K562 (cell line): ENCODE results near the gene GNG11. TPM values are rescaled to one million over a fixed set of nuclear protein-coding genes. Genes with fewer than 3 reads are reported as not detected.

Experiments used
- ATAC-seq: fragments of 200-7000 bp; cut with Tn5 transposase; 3 replicates; pipeline ENCODE4 v1.9.1; 2020; ENCODE audit warnings: moderate library complexity
- BruUV-seq: library from RNA; stranded (reverse); fragments of 400-500 nt; replicated peaks from 2 replicates; lab custom pipeline; 2021; lab: Mats Ljungman, UMichigan
- CTCF ChIA-PET: fragments of 300-600 bp; formaldehyde crosslinking; extraction: SDS; loops from one replicate; lab custom pipeline; 2021; ENCODE audit warnings: low intra/inter-chr PET ratio; lab: Yijun Ruan, JAX
- POLR2A ChIA-PET: fragments of 300-600, 350-650 bp; sonication (Branson Sonifier 250); formaldehyde crosslinking; extraction: SDS; loops from one replicate; lab custom pipeline; 2021; ENCODE audit warnings: antibody characterized with exemption, inconsistent platforms; lab: Yijun Ruan, JAX
- DNase-seq, 4 experiments: peaks; one replicate each; pipeline versions ENCODE4 v3.0.0 to v3.0.0-alpha.2; 2011 to 2018; ENCODE audit warnings: low spot score in 3 of 4, mixed read lengths in 3 of 4; ENCODE audit errors: extremely low read depth in 1 of 4
- FAIRE-seq: peaks from 2 replicates; lab custom pipeline; 2011; peaks lifted over from hg19 to GRCh38; lab: Jason Lieb, UNC
- H2AFZ ChIP-seq: 2 replicates; pipeline ENCODE4 v1.6.0; 2011; ENCODE audit warnings: low read depth, low read length, control low read depth, inconsistent platforms
- H3K27ac ChIP-seq: fragments of 200-600 bp; 3 replicates; pipeline ENCODE4 v1.8.0; 2011; ENCODE audit warnings: low read depth, mild to moderate bottlenecking, control low read depth, inconsistent platforms, low read length, moderate library complexity, mixed read lengths; ENCODE audit errors: extremely low read depth
- H3K27me3 ChIP-seq, 2 experiments: fragments of 300-600 bp in 1 of 2; 2 replicates in 1 of 2; 3 replicates in 1 of 2; pipeline versions ENCODE4 v1.6.0 to v1.8.0; 2011; ENCODE audit warnings: inconsistent platforms in 2 of 2, low read length in 2 of 2, mild to moderate bottlenecking in 1 of 2, mixed read lengths in 1 of 2, moderate library complexity in 1 of 2; ENCODE audit not compliant: control insufficient read depth in 2 of 2, insufficient read depth in 2 of 2
- H3K36me3 ChIP-seq: fragments of 300-600 bp; 3 replicates; pipeline ENCODE4 v1.8.0; 2011; ENCODE audit warnings: mild to moderate bottlenecking, low read length, inconsistent platforms; ENCODE audit not compliant: control insufficient read depth, insufficient read depth
- H3K4me1 ChIP-seq, 2 experiments: fragments of 200-600 bp in 1 of 2; replicated peaks in 1 of 2; 2 replicates in 1 of 2; 3 replicates in 1 of 2; pipeline versions ENCODE4 v1.5.1 to v1.8.0; 2011; ENCODE audit warnings: inconsistent platforms in 2 of 2, low read length in 2 of 2, mild to moderate bottlenecking in 1 of 2, mixed read lengths in 1 of 2, moderate library complexity in 1 of 2; ENCODE audit not compliant: control insufficient read depth in 2 of 2, insufficient read depth in 2 of 2
- H3K4me2 ChIP-seq: 2 replicates; pipeline ENCODE4 v1.6.1; 2011; ENCODE audit warnings: low read length, control low read depth, inconsistent platforms, mixed read lengths; ENCODE audit not compliant: insufficient read depth
- H3K4me3 ChIP-seq: fragments of 200-600 bp; sonication (generic), shearing (Covaris generic); 2 replicates; pipeline ENCODE4 v1.5.1; 2016; ENCODE audit warnings: control low read depth, inconsistent platforms
- H3K79me2 ChIP-seq: fragments of 200-600 bp; 3 replicates; pipeline ENCODE4 v1.8.0; 2011; ENCODE audit warnings: low read length, inconsistent platforms; ENCODE audit not compliant: control insufficient read depth, insufficient read depth
- H3K9ac ChIP-seq, 2 experiments: 2 replicates each; pipeline versions ENCODE4 v1.6.0 to v1.6.1; 2011; ENCODE audit warnings: low read depth in 2 of 2, low read length in 2 of 2, control low read depth in 1 of 2, inconsistent platforms in 1 of 2, mild to moderate bottlenecking in 1 of 2, mixed read lengths in 1 of 2; ENCODE audit not compliant: insufficient read depth in 1 of 2
- H3K9me1 ChIP-seq: one replicate; pipeline ENCODE4 v1.6.0; 2011; ENCODE audit warnings: inconsistent platforms, mild to moderate bottlenecking, low read length, moderate library complexity; ENCODE audit not compliant: control insufficient read depth, insufficient read depth
- H3K9me3 ChIP-seq: replicated peaks from 2 replicates; pipeline ENCODE4 v1.5.1; 2011; ENCODE audit warnings: low read depth, low read length, inconsistent platforms; ENCODE audit not compliant: control insufficient read depth, insufficient read depth
- H4K20me1 ChIP-seq: replicated peaks from 2 replicates; pipeline ENCODE4 v1.6.1; 2011; ENCODE audit warnings: low read length, inconsistent platforms, mixed read lengths; ENCODE audit not compliant: control insufficient read depth, insufficient read depth
- CEBPG ChIP-seq, 3 experiments: fragments of 200-800 bp in 1 of 3; sonication (Bioruptor generic) in 1 of 3; sonication (generic) in 1 of 3; formaldehyde crosslinking in 1 of 3; IDR thresholded peaks in 2 of 3; conservative IDR thresholded peaks in 1 of 3; 2 replicates each; pipeline versions ENCODE4 v1.6.1 to v1.8.0; 2016 to 2022; ENCODE audit warnings: missing compliant biosample characterization in 2 of 3, missing genetic modification characterization in 2 of 3, mild to moderate bottlenecking in 1 of 3, missing genetic modification reagents in 1 of 3
- FOS ChIP-seq: IDR thresholded peaks from 3 replicates; pipeline ENCODE4 v1.6.1; 2011; ENCODE audit not compliant: insufficient read length; ENCODE audit errors: extremely low read depth
- FOSL1 ChIP-seq: fragments of 200-800 bp; sonication (Bioruptor generic); conservative IDR thresholded peaks from 2 replicates; pipeline ENCODE4 v1.6.1; 2016; ENCODE audit warnings: missing genetic modification characterization, missing compliant biosample characterization
- LEF1 ChIP-seq: fragments of 450-650 bp; IDR thresholded peaks from 2 replicates; pipeline ENCODE4 v1.6.1; 2016; ENCODE audit warnings: mild to moderate bottlenecking
- MTF1 ChIP-seq: fragments of 250-450 bp; sonication (Bioruptor Pico); IDR thresholded peaks from 2 replicates; pipeline ENCODE4 v1.9.0; 2021; ENCODE audit warnings: moderate library complexity, mild to moderate bottlenecking, inconsistent platforms, borderline replicate concordance
- NRF1 ChIP-seq, 2 experiments: fragments of 450-650 bp; IDR thresholded peaks in 1 of 2; conservative IDR thresholded peaks in 1 of 2; 2 replicates each; pipeline ENCODE4 v1.6.1; 2014; ENCODE audit warnings: mild to moderate bottlenecking in 2 of 2
- PHTF2 ChIP-seq: fragments of 250-450 bp; sonication (Bioruptor Pico); IDR thresholded peaks from 2 replicates; pipeline ENCODE4 v1.5.0; 2021; ENCODE audit warnings: mild to moderate bottlenecking
- RBM17 ChIP-seq: fragments of 200-400 bp; formaldehyde crosslinking; IDR thresholded peaks from 2 replicates; pipeline ENCODE4 v1.6.1; 2017; ENCODE audit warnings: low read depth, mild to moderate bottlenecking, low read length, borderline replicate concordance
- XRCC4 ChIP-seq: IDR thresholded peaks from one replicate; pipeline ENCODE4 v1.6.1; 2011; ENCODE audit not compliant: insufficient read depth, insufficient read length; ENCODE audit errors: extremely low read depth
- ZFP1 ChIP-seq: fragments of 450-650 bp; formaldehyde crosslinking; IDR thresholded peaks from 2 replicates; pipeline ENCODE4 v1.4.0; 2020; ENCODE audit warnings: mild to moderate bottlenecking, mixed read lengths
- ZNF699 ChIP-seq: fragments of 250-450 bp; sonication (Bioruptor Pico); IDR thresholded peaks from 2 replicates; pipeline ENCODE4 v1.8.0; 2021; ENCODE audit warnings: mild to moderate bottlenecking, moderate library complexity; ENCODE audit not compliant: insufficient replicate concordance
- ZNF778 ChIP-seq: fragments of 450-650 bp; formaldehyde crosslinking; IDR thresholded peaks from 2 replicates; pipeline ENCODE4 v1.4.0; 2020; ENCODE audit warnings: mild to moderate bottlenecking, moderate library complexity
- ZNF830 ChIP-seq: fragments of 250-450 bp; sonication (Bioruptor Pico); IDR thresholded peaks from 2 replicates; pipeline ENCODE4 v1.5.0; 2021; ENCODE audit warnings: mild to moderate bottlenecking
- WGBS: fragments of 100-300 bp; shearing (Covaris generic); methylation state at CpG from one replicate; pipeline ENCODE4 v1.1.6; 2016; ENCODE audit warnings: low coverage, mixed read lengths; ENCODE audit not compliant: insufficient coverage; ENCODE audit errors: missing lambda C conversion rate; 5-methylcytosine and 5-hydroxymethylcytosine counted together
- in situ Hi-C: fragments of 300-500 bp; cut with MboI; formaldehyde crosslinking; loops from 4 replicates; pipeline ENCODE4 v1.15.0; 2018; ENCODE audit warnings: inconsistent platforms, mixed read lengths
- intact Hi-C: fragments of 100-400 bp; cut with micrococcal nuclease; formaldehyde crosslinking; loops from 2 replicates; pipeline ENCODE4 v1.14.2; 2022
- polyA plus RNA-seq, 8 experiments: library from polyadenylated mRNA; depleted of rRNA in 4 of 8; stranded (reverse) in 5 of 8; unstranded in 3 of 8; fragments of >200 nt; fragmentation: Nextera tagmentation in 2 of 8; fragmentation: Illumina TruSeq in 1 of 8; extraction: Ambion mirVana in 2 of 8; extraction: Trizol in 1 of 8; gene quantifications; 2 replicates each; pipeline versions ENCODE4 v1.2.1 to v1.2.3, GENCODE V29; 2011 to 2014; ENCODE audit warnings: inconsistent platforms in 1 of 8, missing spikeins in 1 of 8
- total RNA-seq, 7 experiments: library from RNA; depleted of rRNA in 6 of 7; stranded (reverse); fragments of >200 nt in 6 of 7; fragmentation: Illumina TruSeq in 2 of 7; extraction: Trizol in 2 of 7; gene quantifications; 2 replicates each; pipeline versions ENCODE4 v1.2.1 to v1.2.3, GENCODE V29; 2011 to 2021; ENCODE audit warnings: low replicate concordance in 1 of 7
- TF ChIP-seq, protein P1 (sequence below): fragments of 450-650 bp; IDR thresholded peaks from 2 replicates; pipeline ENCODE4 v1.6.1; 2016; ENCODE audit warnings: borderline replicate concordance

GNG11 gene
- total and polyA plus RNA-seq, 9 of the 15 experiments (the other 6 are each of a cell fraction or from before 2014, with no cell fraction given): 0.06 TPM; not detected in 8

DNA sequence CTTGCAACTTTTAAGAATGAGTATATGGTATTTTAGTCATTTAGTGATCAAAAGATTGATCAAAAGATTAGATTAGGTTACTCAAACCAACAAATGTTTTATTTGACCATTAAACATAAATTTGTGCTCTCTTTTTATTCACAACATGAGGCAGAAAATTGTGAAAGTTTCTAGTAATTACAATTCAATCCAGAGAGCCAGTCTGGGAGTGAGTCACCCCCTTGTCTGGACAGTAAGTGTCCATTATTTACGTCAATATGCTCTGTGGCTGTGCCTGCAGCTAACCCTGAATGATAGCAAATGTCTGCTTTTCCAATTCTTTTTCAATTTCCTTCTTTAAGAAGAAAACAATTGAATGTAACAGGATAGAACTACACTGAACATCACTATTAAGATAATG is 27.9 kb downstream of the GNG11 start:
- peak; percentile 55; the same call in 1 of the 2 replicates for TF ChIP-seq FOSL1 (tag)
- TF ChIP-seq RBM17: no peak
- TF ChIP-seq CEBPG (CRISPR knock-in tag; IDR thresholded peaks at IDR 0.05): no peak
- TF ChIP-seq CEBPG (tag; conservative IDR thresholded peaks at IDR 0.05 in 1 of 2, IDR thresholded peaks at IDR 0.05 in 1 of 2): 0 out of 4 replicates have a peak, but pooled peaks of 1 of the 2 experiments have one; percentile 23
- TF ChIP-seq, all 486 proteins: peak for 2
- BruUV-seq: no TSS peak
- H3K9ac ChIP-seq: no peak overlapping the region
- no peaks in the 10 kb centered on the region for H3K9me3 ChIP-seq
- DNase-seq (no peak), FAIRE-seq (no peak), ATAC-seq (no peak)
- no peak overlapping the region for H3K4me3 ChIP-seq
- intact Hi-C loops: no loop called here
- H3K27ac ChIP-seq: no peak overlapping the region
- no peak overlapping the region for H3K4me2 ChIP-seq
- peaks cover 0 to 12% of the 10 kb centered on the region in 2 experiments; a peak in 2 of 5 replicates for H3K4me1 ChIP-seq
- H3K79me2 ChIP-seq: no peaks in the 10 kb centered on the region
- no peaks in the 10 kb centered on the region for H3K27me3 ChIP-seq
- H4K20me1 ChIP-seq: no peaks in the 10 kb centered on the region
- in situ Hi-C loops: no loop called here
- H3K9me1 ChIP-seq: no peaks in the 10 kb centered on the region
- ChIA-PET CTCF (no interaction called here), POLR2A (interaction anchor here (0.8 to 0.9 kb wide), 3 partner anchors 9 to 376 kb away, joined by 3 to 4 read pairs (median 3); no protein-coding TSS in a partner anchor)
- 6% methylated on average over 1 of the region's 1 CpG for WGBS
- H3K36me3 ChIP-seq: no peaks in the 10 kb centered on the region
- H2AFZ ChIP-seq: no peak overlapping the region

DNA sequence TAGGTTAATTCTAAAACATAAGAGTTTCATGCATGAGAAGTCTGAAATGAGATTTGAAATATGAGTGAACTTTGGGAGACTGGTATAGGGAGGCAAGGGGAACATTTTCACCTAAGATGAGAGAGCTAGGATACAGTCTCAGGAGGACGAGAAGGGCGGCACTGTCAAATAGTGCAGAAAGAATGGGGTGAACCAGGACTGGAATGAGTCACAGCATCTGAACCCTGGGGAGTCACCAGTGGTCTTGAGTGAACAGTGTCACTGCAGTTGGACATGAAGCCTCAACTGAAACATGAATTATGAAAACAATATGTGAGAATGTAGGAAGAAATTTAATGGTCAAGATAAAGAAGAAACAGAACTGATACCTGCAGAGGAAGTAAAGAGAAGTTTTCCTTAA is 33.8 kb downstream of the GNG11 start:
- H3K9me3 ChIP-seq: no peaks in the 10 kb centered on the region
- no peaks in the 10 kb centered on the region for H3K79me2 ChIP-seq
- H3K27ac ChIP-seq: no peak overlapping the region
- H3K4me1 ChIP-seq: no peaks in the 10 kb centered on the region
- DNase-seq (no peak), ATAC-seq (no peak), FAIRE-seq (no peak)
- no peaks in the 10 kb centered on the region for H3K9me1 ChIP-seq
- H3K9ac ChIP-seq: no peak overlapping the region
- H2AFZ ChIP-seq: no peak overlapping the region
- H3K27me3 ChIP-seq: no peaks in the 10 kb centered on the region
- no peaks in the 10 kb centered on the region for H4K20me1 ChIP-seq
- H3K4me3 ChIP-seq: no peak overlapping the region
- in situ Hi-C loops: no loop called here
- no TSS peak for BruUV-seq
- intact Hi-C loops: no loop called here
- H3K36me3 ChIP-seq: no peaks in the 10 kb centered on the region
- CTCF ChIA-PET: no interaction called here
- no peak overlapping the region for H3K4me2 ChIP-seq
- POLR2A ChIA-PET: no interaction called here
- WGBS: 0% methylated on average over 2 of the region's 2 CpGs
- TF ChIP-seq ZFP1: no peak
- TF ChIP-seq ZNF830 (CRISPR knock-in tag): no peak
- TF ChIP-seq MTF1 (CRISPR knock-in tag): no peak
- TF ChIP-seq XRCC4: no peak
- TF ChIP-seq ZNF778 (CRISPR knock-in tag): no peak
- no peak for TF ChIP-seq PHTF2 (CRISPR knock-in tag)
- TF ChIP-seq, protein P1, sequence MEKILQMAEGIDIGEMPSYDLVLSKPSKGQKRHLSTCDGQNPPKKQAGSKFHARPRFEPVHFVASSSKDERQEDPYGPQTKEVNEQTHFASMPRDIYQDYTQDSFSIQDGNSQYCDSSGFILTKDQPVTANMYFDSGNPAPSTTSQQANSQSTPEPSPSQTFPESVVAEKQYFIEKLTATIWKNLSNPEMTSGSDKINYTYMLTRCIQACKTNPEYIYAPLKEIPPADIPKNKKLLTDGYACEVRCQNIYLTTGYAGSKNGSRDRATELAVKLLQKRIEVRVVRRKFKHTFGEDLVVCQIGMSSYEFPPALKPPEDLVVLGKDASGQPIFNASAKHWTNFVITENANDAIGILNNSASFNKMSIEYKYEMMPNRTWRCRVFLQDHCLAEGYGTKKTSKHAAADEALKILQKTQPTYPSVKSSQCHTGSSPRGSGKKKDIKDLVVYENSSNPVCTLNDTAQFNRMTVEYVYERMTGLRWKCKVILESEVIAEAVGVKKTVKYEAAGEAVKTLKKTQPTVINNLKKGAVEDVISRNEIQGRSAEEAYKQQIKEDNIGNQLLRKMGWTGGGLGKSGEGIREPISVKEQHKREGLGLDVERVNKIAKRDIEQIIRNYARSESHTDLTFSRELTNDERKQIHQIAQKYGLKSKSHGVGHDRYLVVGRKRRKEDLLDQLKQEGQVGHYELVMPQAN: no peak
- no peak for TF ChIP-seq FOS
- no peak for TF ChIP-seq LEF1
- no peak for TF ChIP-seq ZNF699 (CRISPR knock-in tag)
- no peak for TF ChIP-seq NRF1 (conservative IDR thresholded peaks at IDR 0.05 in 1 of 2, IDR thresholded peaks at IDR 0.05 in 1 of 2)
